ENCODE data around the gene JARID2.

The JARID2 gene

GRCh38 chr6:15245361-15246216 lies at the start of gene JARID2:
TSS of gene JARID2 (plus strand) at chr6:15246069. CDS start at chr6:15246540, 471 bp downstream.
- TF ChIP-seq GATA2 (IDR thresholded peaks at IDR 0.05; ENCODE audit: low read depth, low read length) = peak; percentile 16; the same call in 1 of the 2 replicates
- TF ChIP-seq GATA3 (IDR thresholded peaks at IDR 0.05; ENCODE audit: low read depth, low read length) = no peak

DNA sequence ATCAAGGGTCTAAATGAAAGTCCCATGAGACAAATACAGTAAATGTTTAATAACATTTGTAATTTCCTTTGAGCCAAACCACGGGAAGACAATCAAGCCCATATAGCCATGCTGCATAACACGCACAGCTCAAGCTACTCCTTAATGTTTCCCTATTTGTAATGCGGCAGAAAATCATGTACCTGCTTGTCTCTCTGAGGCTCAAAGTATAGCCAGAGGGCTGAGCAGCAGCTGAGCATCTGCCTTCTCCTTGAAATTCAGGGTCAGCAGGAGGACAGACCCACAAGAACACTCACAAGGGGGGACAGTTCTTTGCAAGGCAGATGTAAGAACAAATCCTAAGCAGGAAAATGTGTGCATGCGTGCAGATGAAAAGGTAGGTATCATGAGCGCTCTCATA lies 45.8 kb upstream of the JARID2 start:
- TF ChIP-seq GATA2 (IDR thresholded peaks at IDR 0.05; ENCODE audit: low read depth, low read length) (no peak), GATA3 (IDR thresholded peaks at IDR 0.05; ENCODE audit: low read depth, low read length) (no peak)

DNA sequence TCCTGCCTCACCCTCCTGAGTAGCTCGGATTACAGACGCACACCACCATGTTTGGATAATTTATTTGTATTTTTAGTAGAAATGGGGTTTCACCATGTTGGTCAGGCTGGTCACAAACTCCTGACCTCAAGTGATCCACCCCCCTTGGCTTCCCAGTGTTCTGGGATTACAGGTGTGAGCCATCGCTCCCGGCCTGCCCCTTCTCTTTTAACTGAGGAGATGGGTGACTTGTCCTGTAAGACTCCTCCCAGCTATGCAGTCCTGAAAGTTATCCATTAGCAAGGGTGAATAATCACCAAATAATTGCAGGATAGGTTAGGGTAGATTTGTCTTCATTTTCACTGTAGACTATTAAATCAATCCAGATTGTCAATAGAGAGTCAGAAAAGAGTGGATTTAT lies 40.5 kb upstream of the JARID2 start:
- no peak for TF ChIP-seq GATA3 (IDR thresholded peaks at IDR 0.05; ENCODE audit: low read depth, low read length)
- TF ChIP-seq GATA2 (IDR thresholded peaks at IDR 0.05; ENCODE audit: low read depth, low read length) = no peak

DNA sequence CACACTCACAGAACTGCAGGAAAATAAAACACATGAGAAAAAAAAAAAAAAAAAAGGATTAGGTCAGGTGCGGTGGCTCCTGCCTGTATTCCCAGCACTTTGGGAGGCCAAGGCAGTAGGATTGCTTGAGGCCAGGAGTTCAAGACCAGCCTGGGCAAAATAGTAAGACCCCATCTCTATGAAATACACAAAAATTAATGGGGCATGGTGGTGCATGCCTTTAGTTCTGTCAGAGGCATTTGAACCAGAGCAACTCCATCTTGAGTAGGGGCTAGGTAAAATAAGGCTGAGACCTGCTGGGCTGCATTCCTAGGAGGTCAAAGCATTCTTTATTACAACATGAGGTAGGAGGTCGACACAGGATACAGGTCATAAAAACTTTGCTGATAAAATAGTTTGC lies 39.0 kb upstream of the JARID2 start:
- no peak for TF ChIP-seq GATA3 (IDR thresholded peaks at IDR 0.05; ENCODE audit: low read depth, low read length)
- TF ChIP-seq GATA2 (IDR thresholded peaks at IDR 0.05; ENCODE audit: low read depth, low read length) = no peak

- TF ChIP-seq GATA2 (IDR thresholded peaks at IDR 0.05; ENCODE audit: low read depth, low read length) (no peak), GATA3 (IDR thresholded peaks at IDR 0.05; ENCODE audit: low read depth, low read length) (no peak)
Measured at GRCh38 chr6:15207923-15208322, 37.9 kb upstream of the JARID2 start.

GRCh38 chr6:15213838-15214400 lies 31.9 kb upstream of the JARID2 start:
- TF ChIP-seq GATA2 (IDR thresholded peaks at IDR 0.05; ENCODE audit: low read depth, low read length) = no peak
- no peak for TF ChIP-seq GATA3 (IDR thresholded peaks at IDR 0.05; ENCODE audit: low read depth, low read length)

DNA sequence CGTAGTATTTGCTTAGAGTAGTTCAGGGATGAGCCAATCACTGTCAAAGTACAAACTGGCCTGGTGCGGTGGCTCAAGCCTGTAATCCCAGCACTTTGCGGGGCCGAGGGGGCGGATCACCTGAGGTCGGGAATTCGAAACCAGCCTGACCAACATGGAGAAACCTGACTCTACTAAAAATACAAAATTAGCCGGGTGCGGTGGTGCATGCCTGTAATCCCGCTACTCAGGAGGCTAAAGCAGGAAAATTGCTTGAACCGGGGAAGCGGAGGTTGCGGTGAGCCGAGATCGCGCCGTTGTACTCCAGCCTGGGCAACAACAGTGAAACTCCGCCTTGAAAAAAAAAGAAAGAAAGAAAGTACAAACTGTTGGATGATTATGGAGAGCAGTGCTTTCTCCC lies 27.5 kb upstream of the JARID2 start:
- TF ChIP-seq GATA3 (IDR thresholded peaks at IDR 0.05; ENCODE audit: low read depth, low read length) (no peak), GATA2 (IDR thresholded peaks at IDR 0.05; ENCODE audit: low read depth, low read length) (no peak)

- no peak for TF ChIP-seq GATA3 (IDR thresholded peaks at IDR 0.05; ENCODE audit: low read depth, low read length)
- TF ChIP-seq GATA2 (IDR thresholded peaks at IDR 0.05; ENCODE audit: low read depth, low read length) = no peak
Measured at GRCh38 chr6:15220062-15220461, 25.8 kb upstream of the JARID2 start.

DNA sequence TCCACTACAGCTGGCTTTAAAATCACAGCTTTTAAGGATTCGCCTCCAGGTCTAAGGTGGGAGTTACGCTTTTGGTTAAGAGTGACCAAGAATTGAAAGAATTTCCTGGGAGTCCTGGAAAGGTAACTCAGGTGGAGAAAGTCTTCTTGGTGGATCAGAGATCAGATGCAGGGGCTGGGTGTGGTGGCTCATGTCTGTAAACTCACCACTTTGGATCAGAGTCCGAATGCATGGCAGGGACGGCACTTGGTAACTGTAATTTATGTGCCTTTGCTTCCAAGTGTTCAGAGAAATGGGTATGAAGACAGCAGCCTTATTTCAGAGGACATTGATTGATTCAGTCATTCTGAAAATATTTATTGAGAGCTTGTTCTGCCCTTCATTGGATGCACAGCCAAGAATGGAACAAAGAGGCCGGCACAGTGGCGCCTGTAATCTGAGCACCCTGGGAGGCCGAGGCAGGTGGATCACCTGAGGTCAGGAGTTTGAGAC lies 18.0 kb upstream of the JARID2 start:
- no peak for TF ChIP-seq GATA2 (IDR thresholded peaks at IDR 0.05; ENCODE audit: low read depth, low read length)
- TF ChIP-seq GATA3 (IDR thresholded peaks at IDR 0.05; ENCODE audit: low read depth, low read length) = no peak

GRCh38 chr6:15230827-15231226 lies 15.0 kb upstream of the JARID2 start:
- no peak for TF ChIP-seq GATA3 (IDR thresholded peaks at IDR 0.05; ENCODE audit: low read depth, low read length)
- no peak for TF ChIP-seq GATA2 (IDR thresholded peaks at IDR 0.05; ENCODE audit: low read depth, low read length)

- TF ChIP-seq GATA3 (IDR thresholded peaks at IDR 0.05; ENCODE audit: low read depth, low read length) (no peak), GATA2 (IDR thresholded peaks at IDR 0.05; ENCODE audit: low read depth, low read length) (no peak)
Measured at GRCh38 chr6:15232836-15233510, 12.9 kb upstream of the JARID2 start.

DNA sequence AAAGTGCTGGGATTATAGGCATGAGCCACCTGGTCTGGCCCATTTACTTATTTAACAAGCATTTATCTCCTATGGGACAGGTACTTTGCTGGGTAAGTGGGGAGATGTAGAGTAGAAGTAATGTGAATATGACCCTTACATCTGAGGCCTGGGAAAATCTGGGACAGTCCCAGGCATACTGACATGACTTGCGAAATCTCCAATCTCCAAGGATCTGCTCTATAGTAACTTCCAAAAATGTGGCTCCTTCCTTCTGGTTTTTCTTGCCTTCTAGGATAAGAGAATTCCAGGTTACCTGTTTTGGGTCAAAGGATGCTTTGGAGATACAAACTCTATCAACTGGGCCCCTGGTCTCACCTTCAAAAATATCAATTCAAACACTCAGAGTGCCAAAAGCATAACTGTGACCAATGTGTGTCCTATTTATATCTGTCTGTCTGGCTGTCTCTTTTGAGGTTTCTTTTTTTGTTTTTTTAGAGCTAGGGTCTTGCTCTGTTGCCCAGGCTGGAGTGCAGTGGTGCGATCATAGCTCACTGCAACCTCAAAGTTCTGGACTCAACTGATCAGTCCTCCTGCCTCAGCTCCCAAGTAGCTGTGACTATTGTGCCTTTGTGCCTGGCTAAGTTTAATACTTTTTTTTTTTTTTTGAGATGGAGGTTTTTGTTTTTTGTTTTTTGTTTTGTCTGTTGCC lies 11.7 kb upstream of the JARID2 start:
- TF ChIP-seq GATA2 (IDR thresholded peaks at IDR 0.05; ENCODE audit: low read depth, low read length) (no peak), GATA3 (IDR thresholded peaks at IDR 0.05; ENCODE audit: low read depth, low read length) (no peak)

- TF ChIP-seq GATA3 (IDR thresholded peaks at IDR 0.05; ENCODE audit: low read depth, low read length) (no peak), GATA2 (IDR thresholded peaks at IDR 0.05; ENCODE audit: low read depth, low read length) (no peak)
Measured at GRCh38 chr6:15239616-15240364, 6.1 kb upstream of the JARID2 start.

Measured in SH-SY5Y (cell line).